SK-N-SH treated with all-trans-retinoic acid at 6 μM for 48 hours (cell line): Measurements from ENCODE around the gene MROH7.

ENCODE experiments used
- ATAC-seq: fragments of 200-7000 bp; cut with Tn5 transposase; 3 replicates; pipeline ENCODE4 v1.9.1; 2020; ENCODE audit warnings: mild to moderate bottlenecking, moderate library complexity
- ARNTL ChIP-seq: fragments of 450-650 bp; formaldehyde crosslinking; IDR thresholded peaks from 2 replicates; pipeline ENCODE4 v1.5.0; 2020; ENCODE audit warnings: low read depth, mild to moderate bottlenecking, moderate library complexity, borderline replicate concordance
- BACH2 ChIP-seq: fragments of 250-450 bp; sonication (Bioruptor Pico); IDR thresholded peaks from 2 replicates; pipeline ENCODE4 v1.9.0; 2021; ENCODE audit warnings: mild to moderate bottlenecking, borderline replicate concordance
- CSDC2 ChIP-seq: fragments of 250-450 bp; sonication (Bioruptor Pico); IDR thresholded peaks from 2 replicates; pipeline ENCODE4 v1.5.0; 2020; ENCODE audit warnings: mild to moderate bottlenecking, moderate library complexity
- ESRRG ChIP-seq: fragments of 250-450 bp; sonication (Bioruptor Pico); IDR thresholded peaks from 2 replicates; pipeline ENCODE4 v1.6.1; 2021; ENCODE audit warnings: mild to moderate bottlenecking
- GLIS3 ChIP-seq: fragments of 250-450 bp; sonication (Bioruptor Pico); IDR thresholded peaks from 2 replicates; pipeline ENCODE4 v1.5.0; 2020; ENCODE audit warnings: mild to moderate bottlenecking, moderate library complexity
- ISL1 ChIP-seq: fragments of 250-450 bp; sonication (Bioruptor Pico); IDR thresholded peaks from 2 replicates; pipeline ENCODE4 v2.1.2; 2022; ENCODE audit warnings: mild to moderate bottlenecking, moderate library complexity
- PPARA ChIP-seq: fragments of 250-450 bp; sonication (Bioruptor Pico); IDR thresholded peaks from 2 replicates; pipeline ENCODE4 v1.5.0; 2020; ENCODE audit warnings: mild to moderate bottlenecking, borderline replicate concordance
- RARB ChIP-seq: fragments of 250-450 bp; sonication (Bioruptor Pico); IDR thresholded peaks from 2 replicates; pipeline ENCODE4 v1.8.0; 2021; ENCODE audit warnings: mild to moderate bottlenecking, moderate library complexity
- SNAI2 ChIP-seq: fragments of 250-450 bp; sonication (Bioruptor Pico); IDR thresholded peaks from 2 replicates; pipeline ENCODE4 v1.5.0; 2020; ENCODE audit warnings: mild to moderate bottlenecking, moderate library complexity
- TCF4 ChIP-seq: fragments of 250-450 bp; sonication (Bioruptor Pico); IDR thresholded peaks from 2 replicates; pipeline ENCODE4 v1.8.0; 2021; ENCODE audit warnings: mild to moderate bottlenecking, moderate library complexity, borderline replicate concordance
- TOX ChIP-seq: fragments of 250-450 bp; sonication (Bioruptor Pico); IDR thresholded peaks from 2 replicates; pipeline ENCODE4 v1.8.0; 2021; ENCODE audit warnings: mild to moderate bottlenecking, moderate library complexity, borderline replicate concordance
- ZC3H10 ChIP-seq: fragments of 250-450 bp; sonication (Bioruptor Pico); IDR thresholded peaks from 2 replicates; pipeline ENCODE4 v1.5.1; 2021; ENCODE audit warnings: mild to moderate bottlenecking, moderate library complexity
- ZFP3 ChIP-seq: fragments of 250-450 bp; sonication (Bioruptor Pico); IDR thresholded peaks from 2 replicates; pipeline ENCODE4 v1.5.0; 2020; ENCODE audit warnings: mild to moderate bottlenecking, moderate library complexity
- ZFP30 ChIP-seq: fragments of 450-650 bp; formaldehyde crosslinking; IDR thresholded peaks from 2 replicates; pipeline ENCODE4 v1.5.0; 2022; ENCODE audit warnings: mild to moderate bottlenecking, moderate library complexity
- ZNF565 ChIP-seq: fragments of 450-650 bp; formaldehyde crosslinking; conservative IDR thresholded peaks from 2 replicates; pipeline ENCODE4 v1.5.0; 2020; ENCODE audit warnings: low read depth, mild to moderate bottlenecking, moderate library complexity
- ZNF70 ChIP-seq: fragments of 450-650 bp; formaldehyde crosslinking; IDR thresholded peaks from 2 replicates; pipeline ENCODE4 v1.5.0; 2020; ENCODE audit warnings: mild to moderate bottlenecking, moderate library complexity
- ZNF8 ChIP-seq: fragments of 450-650 bp; formaldehyde crosslinking; IDR thresholded peaks from 2 replicates; pipeline ENCODE4 v1.5.0; 2020; ENCODE audit warnings: mild to moderate bottlenecking, moderate library complexity
- TF ChIP-seq, protein P1 (sequence below): fragments of 250-450 bp; sonication (Bioruptor Pico); IDR thresholded peaks from 2 replicates; pipeline ENCODE4 v1.5.1; 2021; ENCODE audit warnings: mild to moderate bottlenecking, moderate library complexity
- TF ChIP-seq, protein P2 (sequence below): fragments of 250-450 bp; sonication (Bioruptor Pico); IDR thresholded peaks from 2 replicates; pipeline ENCODE4 v1.5.0; 2020; ENCODE audit warnings: mild to moderate bottlenecking, moderate library complexity
- TF ChIP-seq, protein P3 (sequence below): fragments of 250-450 bp; sonication (Bioruptor Pico); IDR thresholded peaks from 2 replicates; pipeline ENCODE4 v1.5.1; 2020; ENCODE audit warnings: low read depth, mild to moderate bottlenecking, moderate library complexity
- TF ChIP-seq, protein P4 (sequence below): fragments of 250-450 bp; sonication (Bioruptor Pico); IDR thresholded peaks from 2 replicates; pipeline ENCODE4 v1.8.0; 2021; ENCODE audit warnings: low read depth, mild to moderate bottlenecking, moderate library complexity, borderline replicate concordance
- TF ChIP-seq, protein P5 (sequence below): fragments of 250-450 bp; sonication (Bioruptor Pico); IDR thresholded peaks from 2 replicates; pipeline ENCODE4 v1.8.0; 2020; ENCODE audit warnings: mild to moderate bottlenecking, moderate library complexity, borderline replicate concordance

Gene MROH7

DNA sequence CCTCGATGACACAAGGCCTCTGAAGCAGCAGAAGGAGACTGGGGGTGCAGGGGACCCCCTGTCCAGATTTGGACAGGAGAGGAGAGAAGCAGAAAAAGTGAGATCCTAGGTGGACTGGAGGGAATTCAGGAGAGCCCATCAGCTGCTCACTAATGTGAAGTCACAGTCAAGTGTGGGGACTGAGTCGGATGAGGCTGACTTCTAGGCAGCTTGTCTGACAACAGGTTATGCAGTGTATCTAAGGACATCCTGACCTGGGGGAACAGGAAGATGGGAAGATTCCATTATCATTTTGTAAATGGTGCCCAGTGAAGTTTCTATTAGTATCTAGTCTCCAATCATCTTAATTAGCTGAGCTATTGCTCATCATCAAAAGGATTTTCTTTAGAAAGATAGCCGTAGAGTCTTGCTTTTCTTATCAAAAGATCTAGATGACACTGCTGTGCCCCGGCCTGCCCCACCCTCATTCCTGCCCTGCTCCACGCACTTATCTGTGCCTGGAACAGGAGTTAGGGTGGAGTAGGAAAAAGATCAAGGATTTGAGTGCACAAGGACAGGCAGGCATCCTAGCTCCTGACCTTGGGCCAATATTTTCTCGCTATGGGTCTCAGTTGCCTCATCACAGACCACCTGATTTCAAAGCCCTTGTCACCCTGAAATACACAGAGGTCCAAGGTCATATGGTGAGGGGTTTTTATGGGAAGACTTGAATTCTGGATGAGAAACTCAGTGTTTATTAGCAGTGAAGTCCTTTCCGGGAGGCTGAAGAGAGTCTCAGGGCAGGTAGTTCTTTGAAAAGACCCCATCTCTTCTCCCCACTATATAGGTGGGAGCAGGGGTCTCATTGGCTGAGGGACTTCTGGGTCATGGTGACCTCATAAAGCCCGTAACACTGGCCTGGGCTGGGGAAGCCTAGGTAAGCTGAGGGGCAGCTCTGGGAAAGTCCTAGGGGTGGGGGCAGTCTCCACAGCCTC is at the start of gene MROH7:
Gene MROH7 (plus strand): TSS at position 924 of the 974 bp plus-strand sequence. CDS start 11,141 bp downstream, outside the sequence.
- TF ChIP-seq CSDC2 (CRISPR knock-in tag) (no peak), ZNF70 (CRISPR knock-in tag) (no peak), ZC3H10 (no peak)
- TF ChIP-seq, protein P1, sequence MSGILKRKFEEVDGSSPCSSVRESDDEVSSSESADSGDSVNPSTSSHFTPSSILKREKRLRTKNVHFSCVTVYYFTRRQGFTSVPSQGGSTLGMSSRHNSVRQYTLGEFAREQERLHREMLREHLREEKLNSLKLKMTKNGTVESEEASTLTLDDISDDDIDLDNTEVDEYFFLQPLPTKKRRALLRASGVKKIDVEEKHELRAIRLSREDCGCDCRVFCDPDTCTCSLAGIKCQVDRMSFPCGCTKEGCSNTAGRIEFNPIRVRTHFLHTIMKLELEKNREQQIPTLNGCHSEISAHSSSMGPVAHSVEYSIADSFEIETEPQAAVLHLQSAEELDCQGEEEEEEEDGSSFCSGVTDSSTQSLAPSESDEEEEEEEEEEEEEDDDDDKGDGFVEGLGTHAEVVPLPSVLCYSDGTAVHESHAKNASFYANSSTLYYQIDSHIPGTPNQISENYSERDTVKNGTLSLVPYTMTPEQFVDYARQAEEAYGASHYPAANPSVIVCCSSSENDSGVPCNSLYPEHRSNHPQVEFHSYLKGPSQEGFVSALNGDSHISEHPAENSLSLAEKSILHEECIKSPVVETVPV (CRISPR knock-in tag), result no peak
- ATAC-seq, result no peak

DNA sequence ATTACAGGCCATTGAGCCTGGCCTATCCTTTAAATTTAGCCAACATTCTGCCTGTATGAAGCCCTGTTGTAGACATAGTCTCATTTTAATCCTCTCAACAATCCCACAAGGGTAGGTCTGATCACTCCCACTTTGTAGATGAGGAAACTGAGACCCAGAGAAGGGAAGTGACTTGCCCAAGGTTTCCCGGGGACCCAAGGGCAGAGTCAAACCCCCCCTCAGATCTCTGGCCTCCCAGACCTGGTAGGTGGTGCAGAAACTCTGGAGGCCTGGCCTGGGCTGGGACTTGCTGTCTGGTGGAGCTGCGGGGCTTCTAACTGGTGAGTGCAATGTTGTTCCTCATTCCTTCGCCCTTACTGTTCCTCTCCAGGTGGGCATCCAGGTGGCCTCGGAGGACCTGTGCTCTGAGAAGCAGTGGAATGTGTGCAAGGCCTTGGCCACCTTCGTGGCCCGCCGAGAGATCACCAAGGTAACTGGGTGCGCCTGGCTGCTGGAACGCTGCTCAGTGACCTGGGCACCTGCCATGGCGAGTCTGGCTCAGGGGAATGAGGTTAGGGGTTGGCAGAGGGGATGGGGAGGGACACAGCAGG is 47.9 kb upstream of the MROH7 start:
- TF ChIP-seq ISL1, result no peak
- no peak for TF ChIP-seq GLIS3 (CRISPR knock-in tag)
- TF ChIP-seq, protein P2, sequence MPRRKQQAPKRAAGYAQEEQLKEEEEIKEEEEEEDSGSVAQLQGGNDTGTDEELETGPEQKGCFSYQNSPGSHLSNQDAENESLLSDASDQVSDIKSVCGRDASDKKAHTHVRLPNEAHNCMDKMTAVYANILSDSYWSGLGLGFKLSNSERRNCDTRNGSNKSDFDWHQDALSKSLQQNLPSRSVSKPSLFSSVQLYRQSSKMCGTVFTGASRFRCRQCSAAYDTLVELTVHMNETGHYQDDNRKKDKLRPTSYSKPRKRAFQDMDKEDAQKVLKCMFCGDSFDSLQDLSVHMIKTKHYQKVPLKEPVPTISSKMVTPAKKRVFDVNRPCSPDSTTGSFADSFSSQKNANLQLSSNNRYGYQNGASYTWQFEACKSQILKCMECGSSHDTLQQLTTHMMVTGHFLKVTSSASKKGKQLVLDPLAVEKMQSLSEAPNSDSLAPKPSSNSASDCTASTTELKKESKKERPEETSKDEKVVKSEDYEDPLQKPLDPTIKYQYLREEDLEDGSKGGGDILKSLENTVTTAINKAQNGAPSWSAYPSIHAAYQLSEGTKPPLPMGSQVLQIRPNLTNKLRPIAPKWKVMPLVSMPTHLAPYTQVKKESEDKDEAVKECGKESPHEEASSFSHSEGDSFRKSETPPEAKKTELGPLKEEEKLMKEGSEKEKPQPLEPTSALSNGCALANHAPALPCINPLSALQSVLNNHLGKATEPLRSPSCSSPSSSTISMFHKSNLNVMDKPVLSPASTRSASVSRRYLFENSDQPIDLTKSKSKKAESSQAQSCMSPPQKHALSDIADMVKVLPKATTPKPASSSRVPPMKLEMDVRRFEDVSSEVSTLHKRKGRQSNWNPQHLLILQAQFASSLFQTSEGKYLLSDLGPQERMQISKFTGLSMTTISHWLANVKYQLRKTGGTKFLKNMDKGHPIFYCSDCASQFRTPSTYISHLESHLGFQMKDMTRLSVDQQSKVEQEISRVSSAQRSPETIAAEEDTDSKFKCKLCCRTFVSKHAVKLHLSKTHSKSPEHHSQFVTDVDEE (CRISPR knock-in tag), result no peak
- no peak for TF ChIP-seq ZFP3 (CRISPR knock-in tag)
- TF ChIP-seq, protein P3, sequence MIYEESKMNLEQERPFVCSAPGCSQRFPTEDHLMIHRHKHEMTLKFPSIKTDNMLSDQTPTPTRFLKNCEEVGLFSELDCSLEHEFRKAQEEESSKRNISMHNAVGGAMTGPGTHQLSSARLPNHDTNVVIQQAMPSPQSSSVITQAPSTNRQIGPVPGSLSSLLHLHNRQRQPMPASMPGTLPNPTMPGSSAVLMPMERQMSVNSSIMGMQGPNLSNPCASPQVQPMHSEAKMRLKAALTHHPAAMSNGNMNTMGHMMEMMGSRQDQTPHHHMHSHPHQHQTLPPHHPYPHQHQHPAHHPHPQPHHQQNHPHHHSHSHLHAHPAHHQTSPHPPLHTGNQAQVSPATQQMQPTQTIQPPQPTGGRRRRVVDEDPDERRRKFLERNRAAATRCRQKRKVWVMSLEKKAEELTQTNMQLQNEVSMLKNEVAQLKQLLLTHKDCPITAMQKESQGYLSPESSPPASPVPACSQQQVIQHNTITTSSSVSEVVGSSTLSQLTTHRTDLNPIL (CRISPR knock-in tag), result no peak
- TF ChIP-seq ARNTL (CRISPR knock-in tag), result no peak
- TF ChIP-seq, protein P1 (CRISPR knock-in tag), result no peak
- TF ChIP-seq ZFP30 (CRISPR knock-in tag), result no peak
- TF ChIP-seq, protein P4, sequence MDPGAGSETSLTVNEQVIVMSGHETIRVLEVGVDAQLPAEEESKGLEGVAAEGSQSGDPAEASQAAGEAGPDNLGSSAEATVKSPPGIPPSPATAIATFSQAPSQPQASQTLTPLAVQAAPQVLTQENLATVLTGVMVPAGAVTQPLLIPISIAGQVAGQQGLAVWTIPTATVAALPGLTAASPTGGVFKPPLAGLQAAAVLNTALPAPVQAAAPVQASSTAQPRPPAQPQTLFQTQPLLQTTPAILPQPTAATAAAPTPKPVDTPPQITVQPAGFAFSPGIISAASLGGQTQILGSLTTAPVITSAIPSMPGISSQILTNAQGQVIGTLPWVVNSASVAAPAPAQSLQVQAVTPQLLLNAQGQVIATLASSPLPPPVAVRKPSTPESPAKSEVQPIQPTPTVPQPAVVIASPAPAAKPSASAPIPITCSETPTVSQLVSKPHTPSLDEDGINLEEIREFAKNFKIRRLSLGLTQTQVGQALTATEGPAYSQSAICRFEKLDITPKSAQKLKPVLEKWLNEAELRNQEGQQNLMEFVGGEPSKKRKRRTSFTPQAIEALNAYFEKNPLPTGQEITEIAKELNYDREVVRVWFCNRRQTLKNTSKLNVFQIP (CRISPR knock-in tag), result no peak
- no peak for TF ChIP-seq SNAI2 (CRISPR knock-in tag)
- TF ChIP-seq, protein P5, sequence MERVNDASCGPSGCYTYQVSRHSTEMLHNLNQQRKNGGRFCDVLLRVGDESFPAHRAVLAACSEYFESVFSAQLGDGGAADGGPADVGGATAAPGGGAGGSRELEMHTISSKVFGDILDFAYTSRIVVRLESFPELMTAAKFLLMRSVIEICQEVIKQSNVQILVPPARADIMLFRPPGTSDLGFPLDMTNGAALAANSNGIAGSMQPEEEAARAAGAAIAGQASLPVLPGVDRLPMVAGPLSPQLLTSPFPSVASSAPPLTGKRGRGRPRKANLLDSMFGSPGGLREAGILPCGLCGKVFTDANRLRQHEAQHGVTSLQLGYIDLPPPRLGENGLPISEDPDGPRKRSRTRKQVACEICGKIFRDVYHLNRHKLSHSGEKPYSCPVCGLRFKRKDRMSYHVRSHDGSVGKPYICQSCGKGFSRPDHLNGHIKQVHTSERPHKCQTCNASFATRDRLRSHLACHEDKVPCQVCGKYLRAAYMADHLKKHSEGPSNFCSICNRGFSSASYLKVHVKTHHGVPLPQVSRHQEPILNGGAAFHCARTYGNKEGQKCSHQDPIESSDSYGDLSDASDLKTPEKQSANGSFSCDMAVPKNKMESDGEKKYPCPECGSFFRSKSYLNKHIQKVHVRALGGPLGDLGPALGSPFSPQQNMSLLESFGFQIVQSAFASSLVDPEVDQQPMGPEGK, result no peak
- TF ChIP-seq TCF4, result no peak
- no peak for TF ChIP-seq BACH2
- TF ChIP-seq ZNF565 (CRISPR knock-in tag), result no peak
- TF ChIP-seq ZNF70 (CRISPR knock-in tag), result no peak
- no peak for ATAC-seq

DNA sequence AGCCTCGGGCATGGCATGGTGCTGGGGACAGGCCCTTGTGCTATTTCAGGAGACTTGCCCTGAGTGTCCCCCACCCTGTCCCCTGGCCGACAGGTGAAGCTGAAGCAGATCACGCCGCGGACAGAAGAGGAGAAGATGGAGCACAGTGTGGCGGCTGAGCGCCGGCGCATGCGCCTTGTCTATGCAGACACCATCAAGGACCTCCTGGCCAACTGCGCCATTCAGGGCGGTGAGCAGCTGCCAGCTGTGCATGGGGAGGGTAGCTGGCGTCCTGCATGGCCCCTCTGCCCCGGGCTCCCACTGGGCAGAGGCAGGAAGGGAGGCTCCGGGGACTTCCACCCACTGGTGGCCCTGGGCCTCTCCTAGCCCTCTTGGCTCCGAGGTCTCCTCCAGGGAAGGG is 47.1 kb upstream of the MROH7 start:
- ATAC-seq, result no peak
- TF ChIP-seq, protein P4 (CRISPR knock-in tag), result no peak
- TF ChIP-seq, protein P3 (CRISPR knock-in tag), result no peak
- TF ChIP-seq ZFP30 (CRISPR knock-in tag) (no peak), ZNF565 (CRISPR knock-in tag) (no peak), ISL1 (no peak), ZC3H10 (no peak), ARNTL (CRISPR knock-in tag) (no peak), ESRRG (CRISPR knock-in tag) (no peak), SNAI2 (CRISPR knock-in tag) (no peak), PPARA (CRISPR knock-in tag) (no peak), ZNF8 (CRISPR knock-in tag) (no peak), TOX (CRISPR knock-in tag) (no peak), RARB (CRISPR knock-in tag) (no peak), ZFP3 (CRISPR knock-in tag) (no peak), GLIS3 (CRISPR knock-in tag) (no peak)
